SK-N-SH (cell line): ENCODE measurements around the gene ZNF214. TPM values are rescaled to one million over a fixed set of nuclear protein-coding genes. Genes with fewer than 3 reads are reported as not detected.

ENCODE experiments used
- CTCF ChIA-PET: fragments of 300-600, 350-600 bp; formaldehyde crosslinking; extraction: SDS; loops from one replicate; lab custom pipeline; 2021; lab: Yijun Ruan, JAX
- POLR2A ChIA-PET: fragments of 350-600 bp; sonication (Branson Sonifier 250); formaldehyde crosslinking; extraction: SDS; loops from one replicate; lab custom pipeline; 2020; ENCODE audit warnings: antibody characterized with exemption, inconsistent platforms; lab: Yijun Ruan, JAX
- DNase-seq: peaks from one replicate; pipeline ENCODE4 v3.0.0; 2012
- H2AFZ ChIP-seq: fragments of 200-600 bp; sonication (generic); 2 replicates; pipeline ENCODE4 v1.8.1; 2016; ENCODE audit warnings: antibody characterized with exemption, mild to moderate bottlenecking, low read depth
- H3F3A ChIP-seq: fragments of 200-600 bp; sonication (generic); replicated peaks from 2 replicates; pipeline ENCODE3; 2016; ENCODE audit warnings: antibody characterized with exemption, mild to moderate bottlenecking; ENCODE audit not compliant: insufficient read depth
- H3K27ac ChIP-seq, 2 experiments: fragments of 200-500 bp in 1 of 2; fragments of 200-600 bp in 1 of 2; sonication (Bioruptor generic) in 1 of 2; sonication (generic), shearing (Covaris generic) in 1 of 2; 2 replicates each; pipeline versions ENCODE4 v1.5.1 to v1.6.1; 2014 to 2016; ENCODE audit warnings: low read depth in 2 of 2, inconsistent platforms in 1 of 2, low read length in 1 of 2, mild to moderate bottlenecking in 1 of 2, mixed read lengths in 1 of 2
- H3K27me3 ChIP-seq: fragments of 200-600 bp; sonication (generic), shearing (Covaris generic); 2 replicates; pipeline ENCODE4 v1.6.1; 2016; ENCODE audit warnings: mixed run types; ENCODE audit not compliant: insufficient read depth
- H3K36me3 ChIP-seq, 2 experiments: fragments of 200-500 bp in 1 of 2; fragments of 200-600 bp in 1 of 2; sonication (Bioruptor generic) in 1 of 2; sonication (generic) in 1 of 2; replicated peaks in 1 of 2; 2 replicates each; pipeline versions ENCODE3 to v1.5.1; 2014 to 2016; ENCODE audit warnings: low read length in 1 of 2, mild to moderate bottlenecking in 1 of 2; ENCODE audit not compliant: insufficient read depth in 2 of 2, control insufficient read depth in 1 of 2
- H3K4me1 ChIP-seq, 2 experiments: fragments of 200-500 bp in 1 of 2; fragments of 200-600 bp in 1 of 2; sonication (Bioruptor generic) in 1 of 2; sonication (generic), shearing (Covaris generic) in 1 of 2; 2 replicates each; pipeline versions ENCODE4 v1.5.1 to v1.6.1; 2014 to 2016; ENCODE audit warnings: low read depth in 1 of 2, low read length in 1 of 2, mixed run types in 1 of 2; ENCODE audit not compliant: insufficient read depth in 2 of 2, control insufficient read depth in 1 of 2
- H3K4me2 ChIP-seq: fragments of 200-600 bp; sonication (generic), shearing (Covaris generic); 2 replicates; pipeline ENCODE4 v1.6.1; 2017; ENCODE audit warnings: mixed run types
- H3K4me3 ChIP-seq, 2 experiments: fragments of 200-500 bp in 1 of 2; fragments of 200-600 bp in 1 of 2; sonication (Bioruptor generic) in 1 of 2; sonication (generic), shearing (Covaris generic) in 1 of 2; 2 replicates each; pipeline versions ENCODE4 v1.5.1 to v1.8.1; 2014 to 2016; ENCODE audit warnings: low read depth in 2 of 2, inconsistent platforms in 1 of 2, low read length in 1 of 2, mild to moderate bottlenecking in 1 of 2, mixed read lengths in 1 of 2, moderate library complexity in 1 of 2
- H3K79me2 ChIP-seq: fragments of 200-600 bp; sonication (generic); 2 replicates; pipeline ENCODE4 v1.8.1; 2017; ENCODE audit warnings: mild to moderate bottlenecking; ENCODE audit not compliant: insufficient read depth
- H3K9ac ChIP-seq: fragments of 200-600 bp; sonication (generic); 2 replicates; pipeline ENCODE4 v1.6.1; 2017; ENCODE audit warnings: mixed run types
- H3K9me2 ChIP-seq: fragments of 200-600 bp; sonication (generic); 2 replicates; pipeline ENCODE4 v1.6.1; 2017; ENCODE audit warnings: mixed run types
- H3K9me3 ChIP-seq: fragments of 200-600 bp; sonication (generic); 2 replicates; pipeline ENCODE4 v1.6.1; 2017; ENCODE audit warnings: mixed run types, mild to moderate bottlenecking, moderate library complexity
- H4K20me1 ChIP-seq: fragments of 200-600 bp; sonication (generic); 2 replicates; pipeline ENCODE4 v1.6.1; 2017; ENCODE audit warnings: mild to moderate bottlenecking, mixed run types; ENCODE audit not compliant: insufficient read depth
- CTCF ChIP-seq: fragments of 200-600 bp; sonication (generic); IDR thresholded peaks from 2 replicates; pipeline ENCODE4 v1.6.1; 2017; ENCODE audit warnings: antibody characterized with exemption, mild to moderate bottlenecking, moderate library complexity
- EZH2phosphoT487 ChIP-seq: fragments of 200-600 bp; sonication (generic); IDR thresholded peaks from 2 replicates; pipeline ENCODE4 v1.6.1; 2017; ENCODE audit warnings: low read depth, mixed run types, mild to moderate bottlenecking, antibody characterized with exemption, moderate library complexity, borderline replicate concordance
- FOSL2 ChIP-seq: IDR thresholded peaks from 2 replicates; pipeline ENCODE4 v1.4.0; 2012; ENCODE audit warnings: low read depth, mild to moderate bottlenecking, moderate library complexity, borderline replicate concordance
- FOXJ3 ChIP-seq: sonication (generic); formaldehyde crosslinking; IDR thresholded peaks from 2 replicates; pipeline ENCODE4 v1.5.1; 2020; ENCODE audit warnings: mild to moderate bottlenecking, missing genetic modification reagents
- FOXM1 ChIP-seq: IDR thresholded peaks from 2 replicates; pipeline ENCODE4 v1.4.0; 2012; ENCODE audit warnings: low read depth, mild to moderate bottlenecking
- GATA2 ChIP-seq: sonication (generic); formaldehyde crosslinking; IDR thresholded peaks from 2 replicates; pipeline ENCODE4 v1.5.0; 2020; ENCODE audit warnings: mild to moderate bottlenecking, missing genetic modification reagents
- JUND ChIP-seq: IDR thresholded peaks from 2 replicates; pipeline ENCODE4 v1.4.0; 2012
- MEF2A ChIP-seq: IDR thresholded peaks from 2 replicates; pipeline ENCODE4 v1.4.0; 2012; ENCODE audit warnings: low read depth, borderline replicate concordance
- NFIC ChIP-seq: IDR thresholded peaks from 2 replicates; pipeline ENCODE4 v1.4.0; 2012; ENCODE audit warnings: borderline replicate concordance
- NRF1 ChIP-seq: IDR thresholded peaks from 2 replicates; pipeline ENCODE4 v1.6.1; 2012; ENCODE audit warnings: low read depth, mild to moderate bottlenecking, low read length
- REST ChIP-seq: IDR thresholded peaks from 2 replicates; pipeline ENCODE4 v1.6.1; 2012; ENCODE audit warnings: mild to moderate bottlenecking, low read depth, low read length, moderate library complexity
- RFX5 ChIP-seq: IDR thresholded peaks from 2 replicates; pipeline ENCODE4 v1.6.1; 2012; ENCODE audit warnings: mild to moderate bottlenecking, improper control_type of control experiment, low read length
- SIN3A ChIP-seq: IDR thresholded peaks from 2 replicates; pipeline ENCODE4 v1.6.1; 2012; ENCODE audit warnings: low read depth, mild to moderate bottlenecking, low read length, moderate library complexity, borderline replicate concordance
- TCF12 ChIP-seq: IDR thresholded peaks from 2 replicates; pipeline ENCODE4 v1.4.0; 2012
- USF2 ChIP-seq: fragments of 150-350 bp; IDR thresholded peaks from 2 replicates; pipeline ENCODE4 v1.6.1; 2017; ENCODE audit warnings: antibody characterized with exemption, low read length, low read depth, borderline replicate concordance
- YY1 ChIP-seq: IDR thresholded peaks from 2 replicates; pipeline ENCODE4 v1.4.0; 2012; ENCODE audit warnings: low read depth, mild to moderate bottlenecking
- WGBS: methylation state at CpG from one replicate; pipeline ENCODE4 v1.1.6; 2017; ENCODE audit warnings: low lambda C conversion rate; 5-methylcytosine and 5-hydroxymethylcytosine counted together
- polyA plus RNA-seq, 3 experiments: library from polyadenylated mRNA; depleted of rRNA; stranded (reverse); fragments of >200 nt; gene quantifications; 2 replicates each; pipeline ENCODE4 v1.2.3, GENCODE V29; 2012

ZNF214 gene
- polyA plus RNA-seq, 1 of the 3 experiments (the other 2 are of a cell fraction) = 1.4 TPM

- no peaks in the 10 kb centered on the region for H3K79me2 ChIP-seq
- no peaks in the 10 kb centered on the region for H3F3A ChIP-seq
- 40% methylated on average over 3 of the region's 3 CpGs for WGBS
- no peaks in the 10 kb centered on the region for H3K36me3 ChIP-seq
- H3K9me2 ChIP-seq = no peaks in the 10 kb centered on the region
- no peak overlapping the region for H3K27ac ChIP-seq
- DNase-seq = no peak
- CTCF ChIA-PET = no interaction called here
- no peak overlapping the region for H2AFZ ChIP-seq
- no peak overlapping the region for H3K4me2 ChIP-seq
- no peaks in the 10 kb centered on the region for H3K4me1 ChIP-seq
- H3K27me3 ChIP-seq = peaks cover 12% of the 10 kb centered on the region; the same call in 1 of the 2 replicates
- no peak overlapping the region for H3K9ac ChIP-seq
- H4K20me1 ChIP-seq = no peaks in the 10 kb centered on the region
- no peak overlapping the region for H3K4me3 ChIP-seq
- no peaks in the 10 kb centered on the region for H3K9me3 ChIP-seq
- POLR2A ChIA-PET = no interaction called here
- TF ChIP-seq GATA2 (CRISPR knock-in tag) (no peak), SIN3A (no peak), RFX5 (no peak), MEF2A (no peak), FOXM1 (no peak)
- TF ChIP-seq, all 33 proteins: peak for 0
Observed at GRCh38 chr11:7028141-7028540, 8.0 kb upstream of the ZNF214 start.

- 75% methylated on average over 5 of the region's 5 CpGs for WGBS
- ChIA-PET CTCF (interaction anchor here (1.1 kb wide), 1 partner anchor 293 kb away, joined by 3 read pairs; no protein-coding TSS in a partner anchor), POLR2A (no interaction called here)
- no peaks in the 10 kb centered on the region for H4K20me1 ChIP-seq
- H3K36me3 ChIP-seq = no peaks in the 10 kb centered on the region
- H3K9me3 ChIP-seq = no peaks in the 10 kb centered on the region
- H3K9me2 ChIP-seq = no peaks in the 10 kb centered on the region
- H3K27ac ChIP-seq = no peak overlapping the region
- no peak overlapping the region for H3K4me2 ChIP-seq
- H3K4me3 ChIP-seq = no peak overlapping the region; a peak in 1 of 4 replicates
- no peak for DNase-seq
- 0 out of 2 replicates have a peak overlapping the region, but pooled peaks have one; percentile 98 for H2AFZ ChIP-seq
- no peak for TF ChIP-seq NRF1
- TF ChIP-seq REST = no peak
- no peak for TF ChIP-seq FOXM1
- TF ChIP-seq FOSL2 = no peak
- no peak for TF ChIP-seq EZH2phosphoT487
- no peak for TF ChIP-seq CTCF
- TF ChIP-seq FOXJ3 (CRISPR knock-in tag) = no peak
- no peak for TF ChIP-seq SIN3A
- no peak for TF ChIP-seq NFIC
- TF ChIP-seq GATA2 (CRISPR knock-in tag) = no peak
- no peak for TF ChIP-seq TCF12
- TF ChIP-seq YY1 = no peak
- no peak for TF ChIP-seq JUND
- no peak for TF ChIP-seq USF2
- no peak overlapping the region for H3K9ac ChIP-seq
- no peaks in the 10 kb centered on the region for H3K27me3 ChIP-seq
- H3K4me1 ChIP-seq = peaks cover 0 to 8% of the 10 kb centered on the region in 2 experiments; a peak in 2 of 4 replicates
- H3K79me2 ChIP-seq = no peaks in the 10 kb centered on the region
- H3F3A ChIP-seq = peaks cover 4% of the 10 kb centered on the region
Observed at GRCh38 chr11:7021318-7021717, 1.2 kb upstream of the ZNF214 start.
